NCI-H1436 (cell line): ENCODE results near the gene FAM167B.
A peak's percentile ranks its signal among the peaks of the same experiment; 100 is the strongest.

Experiments
- DNase-seq: peaks from one replicate; lab custom pipeline; 2025; lab: John Stamatoyannopoulos, UW

FAM167B gene

GRCh38 chr1:32246888-32247273, at the start of gene FAM167B:
FAM167B (plus strand) TSS chr1:32247222; CDS start chr1:32247422, 200 bp downstream.
- no peak for DNase-seq

GRCh38 chr1:32197837-32198236, 49.2 kb upstream of the FAM167B start:
- DNase-seq: no peak

GRCh38 chr1:32198237-32199042, 48.6 kb upstream of the FAM167B start:
- no peak for DNase-seq

GRCh38 chr1:32199043-32199716, 47.8 kb upstream of the FAM167B start:
- no peak for DNase-seq

GRCh38 chr1:32199717-32200072, 47.3 kb upstream of the FAM167B start:
- peak; percentile 5 for DNase-seq

GRCh38 chr1:32200226-32201010, 46.6 kb upstream of the FAM167B start, which contains the start of gene CCDC28B:
CCDC28B (plus strand) TSS chr1:32200595; CDS start chr1:32201936, 1,341 bp downstream.
- DNase-seq: peak; percentile 56

- DNase-seq: peak; percentile 5
These were observed 45.8 kb upstream of the FAM167B start for GRCh38 chr1:32201011-32201855.

GRCh38 chr1:32204943-32205361, 42.1 kb upstream of the FAM167B start:
- no peak for DNase-seq

- DNase-seq: peak; percentile 94
These were observed 41.3 kb upstream of the FAM167B start, which contains the start of gene IQCC for GRCh38 chr1:32205401-32206370. IQCC (plus strand) TSS chr1:32205671; CDS start chr1:32205682, 11 bp downstream.

GRCh38 chr1:32208469-32208868, 38.6 kb upstream of the FAM167B start:
- no peak for DNase-seq

GRCh38 chr1:32208891-32209328, 38.1 kb upstream of the FAM167B start, which contains the start of gene DCDC2B:
DCDC2B (plus strand) TSS chr1:32209089; CDS start chr1:32209094, 5 bp downstream.
- peak; percentile 92 for DNase-seq

GRCh38 chr1:32215629-32216480, 31.2 kb upstream of the FAM167B start:
- DNase-seq: peak; percentile 72

GRCh38 chr1:32216566-32216965, 30.5 kb upstream of the FAM167B start:
- DNase-seq: no peak

GRCh38 chr1:32219022-32219421, 28.0 kb upstream of the FAM167B start:
- no peak for DNase-seq

GRCh38 chr1:32220746-32221580, 26.1 kb upstream of the FAM167B start:
- DNase-seq: no peak

GRCh38 chr1:32221581-32221979, 25.4 kb upstream of the FAM167B start:
- DNase-seq: no peak

GRCh38 chr1:32221980-32222755, 24.9 kb upstream of the FAM167B start, which contains the start of the genes EIF3I and TMEM234:
EIF3I (plus strand) TSS chr1:32222407; CDS start chr1:32222442, 35 bp downstream.
TMEM234 (minus strand) TSS chr1:32222353; CDS start chr1:32222322, 31 bp downstream.
- peak; percentile 90 for DNase-seq
